VCaP (cell line): ENCODE results near the gene PCDHB15.
A peak's percentile ranks its signal among the peaks of the same experiment; 100 is the strongest.
"Not testable (repeated sequence)": the region's sequence is repeated elsewhere in the genome, so short reads cannot be mapped to it uniquely, and the experiment has no call there.

Source experiments
- H3K27ac ChIP-seq: fragments of 450-650 bp; 2 replicates; pipeline ENCODE4 v1.5.1; 2017
- CTCF ChIP-seq: fragments of 450-650 bp; conservative IDR thresholded peaks from 2 replicates; pipeline ENCODE4 v1.5.1; 2017; ENCODE audit warnings: mild to moderate bottlenecking, moderate library complexity

PCDHB15 gene

DNA sequence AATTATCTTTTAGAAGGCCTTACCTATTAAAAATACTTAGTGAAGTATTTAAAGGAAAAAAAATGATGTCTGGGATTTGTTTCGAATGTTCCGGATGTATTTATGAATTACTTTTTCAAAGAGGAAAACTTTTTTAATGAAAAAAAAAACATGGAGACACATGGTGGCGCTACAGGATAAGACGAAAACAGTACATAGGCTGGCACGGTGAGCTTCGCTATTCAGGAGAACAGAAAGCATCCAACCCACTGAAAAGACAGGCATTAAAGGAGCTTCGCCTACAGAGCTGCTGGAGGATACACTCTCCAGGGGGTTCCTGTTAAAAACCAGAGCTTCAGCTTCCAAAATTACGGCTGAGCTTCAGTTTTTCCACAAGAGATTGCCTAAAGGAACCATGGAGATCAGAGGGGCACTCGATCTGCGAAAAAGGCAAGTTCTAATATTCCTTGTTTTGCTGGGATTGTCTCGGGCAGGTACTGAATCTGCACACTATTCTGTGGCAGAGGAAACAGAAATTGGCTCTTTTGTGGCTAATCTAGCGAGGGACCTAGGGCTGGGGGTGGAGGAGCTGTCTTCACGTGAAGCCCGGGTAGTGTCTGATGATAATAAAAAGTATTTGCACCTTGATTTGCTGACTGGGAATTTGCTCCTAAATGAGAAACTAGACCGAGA lies 21.9 kb upstream of the PCDHB15 start, which contains the start of gene PCDHB14:
Gene PCDHB14, plus strand, starts transcription at position 232 of the 672 bp plus-strand sequence. Its CDS starts 163 bp downstream, at position 395.
- peak within 1 kb of the TSS; percentile 40; the same call in 1 of the 2 replicates for H3K27ac ChIP-seq
- peak; percentile 76 for TF ChIP-seq CTCF

GRCh38 chr5:141224844-141225243 lies 20.4 kb upstream of the PCDHB15 start:
- not testable (repeated sequence) for H3K27ac ChIP-seq

- H3K27ac ChIP-seq, result not testable (repeated sequence)
Observed at GRCh38 chr5:141225421-141225820, 19.8 kb upstream of the PCDHB15 start.

- peak; percentile 77 for TF ChIP-seq CTCF
- no peak overlapping the region for H3K27ac ChIP-seq
Observed at GRCh38 chr5:141234109-141234667, 11.0 kb upstream of the PCDHB15 start.

GRCh38 chr5:141235922-141236321 lies 9.3 kb upstream of the PCDHB15 start:
- not testable (repeated sequence) for H3K27ac ChIP-seq

DNA sequence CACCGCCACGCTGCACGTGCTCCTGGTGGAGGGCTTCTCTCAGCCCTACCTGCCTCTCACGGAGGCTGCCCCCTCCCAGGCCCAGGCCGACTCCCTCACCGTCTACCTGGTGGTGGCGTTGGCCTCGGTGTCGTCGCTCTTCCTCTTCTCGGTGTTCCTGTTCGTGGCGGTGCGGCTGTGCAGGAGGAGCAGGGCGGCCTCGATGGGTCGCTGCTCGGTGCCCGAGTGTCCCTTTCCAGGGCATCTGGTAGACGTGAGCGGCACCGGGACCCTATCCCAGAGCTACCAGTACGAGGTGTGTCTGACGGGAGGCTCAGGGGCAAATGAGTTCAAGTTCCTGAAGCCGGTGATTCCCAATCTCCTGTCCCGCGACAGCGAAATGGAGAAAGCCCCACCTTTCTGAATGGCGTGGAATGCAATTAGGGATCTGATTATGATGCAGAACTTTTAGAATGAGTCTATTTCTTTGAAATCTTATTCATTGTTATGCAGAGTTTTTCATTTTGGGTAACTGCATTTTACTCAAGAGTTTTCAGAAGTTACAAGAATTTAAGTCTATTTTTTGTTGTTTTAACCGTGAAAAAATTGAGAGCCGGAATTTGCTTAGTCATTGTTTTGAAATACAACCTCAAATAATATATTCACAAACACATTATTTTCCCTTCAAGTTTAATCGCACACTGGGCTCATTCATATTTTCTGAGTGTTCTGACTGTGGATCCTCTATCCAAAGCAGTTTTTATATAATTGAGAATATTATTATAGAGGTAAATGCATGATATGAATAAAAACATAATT lies 8.5 kb upstream of the PCDHB15 start:
- TF ChIP-seq CTCF, result no peak
- no peak overlapping the region for H3K27ac ChIP-seq

- no peak overlapping the region for H3K27ac ChIP-seq
- TF ChIP-seq CTCF, result no peak
Observed at GRCh38 chr5:141241496-141241895, 3.7 kb upstream of the PCDHB15 start.

DNA sequence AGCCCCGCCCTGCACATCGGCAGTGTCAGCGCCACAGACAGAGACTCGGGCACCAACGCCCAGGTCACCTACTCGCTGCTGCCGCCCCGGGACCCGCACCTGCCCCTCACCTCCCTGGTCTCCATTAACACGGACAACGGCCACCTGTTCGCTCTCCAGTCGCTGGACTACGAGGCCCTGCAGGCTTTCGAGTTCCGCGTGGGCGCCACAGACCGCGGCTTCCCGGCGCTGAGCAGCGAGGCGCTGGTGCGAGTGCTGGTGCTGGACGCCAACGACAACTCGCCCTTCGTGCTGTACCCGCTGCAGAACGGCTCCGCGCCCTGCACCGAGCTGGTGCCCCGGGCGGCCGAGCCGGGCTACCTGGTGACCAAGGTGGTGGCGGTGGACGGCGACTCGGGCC lies 1.8 kb downstream of the PCDHB15 start:
- not testable (repeated sequence) for H3K27ac ChIP-seq

DNA sequence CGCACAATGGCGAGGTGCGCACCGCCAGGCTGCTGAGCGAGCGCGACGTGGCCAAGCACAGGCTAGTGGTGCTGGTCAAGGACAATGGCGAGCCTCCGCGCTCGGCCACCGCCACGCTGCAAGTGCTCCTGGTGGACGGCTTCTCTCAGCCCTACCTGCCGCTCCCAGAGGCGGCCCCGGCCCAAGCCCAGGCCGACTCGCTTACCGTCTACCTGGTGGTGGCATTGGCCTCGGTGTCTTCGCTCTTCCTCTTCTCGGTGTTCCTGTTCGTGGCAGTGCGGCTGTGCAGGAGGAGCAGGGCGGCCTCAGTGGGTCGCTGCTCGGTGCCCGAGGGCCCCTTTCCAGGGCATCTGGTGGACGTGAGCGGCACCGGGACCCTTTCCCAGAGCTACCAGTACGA lies 2.2 kb downstream of the PCDHB15 start:
- H3K27ac ChIP-seq, result not testable (repeated sequence)

DNA sequence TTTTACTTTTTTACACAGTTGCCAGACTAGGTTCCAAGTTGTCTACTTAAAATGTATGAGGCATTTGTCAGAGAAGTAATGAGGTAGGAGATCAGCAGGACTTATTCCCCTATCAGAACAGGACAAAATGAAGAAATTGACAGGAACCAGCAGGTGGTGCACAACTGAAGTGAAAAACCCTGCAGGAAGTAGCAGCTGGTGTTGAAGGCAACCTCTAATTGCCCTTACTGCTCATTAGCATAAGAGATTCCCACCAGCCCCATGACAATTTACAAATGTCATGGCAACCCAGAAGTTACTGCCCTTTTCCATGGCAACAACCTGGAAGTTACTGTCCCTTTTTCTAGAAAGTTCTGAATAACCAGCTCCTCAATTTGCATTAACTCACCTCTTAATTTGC lies 5.4 kb downstream of the PCDHB15 start:
- H3K27ac ChIP-seq, result no peak overlapping the region
- TF ChIP-seq CTCF, result peak; percentile 42
